SU-DHL-6 (cell line): Measurements from ENCODE around the gene SLC25A39.

Source experiments
- EZH2phosphoT487 ChIP-seq: fragments of 200-600 bp; sonication (generic), shearing (Covaris generic); conservative IDR thresholded peaks from 2 replicates; pipeline ENCODE4 v1.6.1; 2018; ENCODE audit warnings: mild to moderate bottlenecking, antibody characterized with exemption, low read length, moderate library complexity, mixed read lengths
- TF ChIP-seq, protein P1 (sequence below): fragments of 200-600 bp; sonication (generic); IDR thresholded peaks from one replicate; pipeline ENCODE4 v1.5.1; 2017; ENCODE audit warnings: antibody characterized with exemption, mild to moderate bottlenecking, low read length, moderate library complexity; ENCODE audit not compliant: insufficient read depth, poor library complexity, severe bottlenecking

DNA sequence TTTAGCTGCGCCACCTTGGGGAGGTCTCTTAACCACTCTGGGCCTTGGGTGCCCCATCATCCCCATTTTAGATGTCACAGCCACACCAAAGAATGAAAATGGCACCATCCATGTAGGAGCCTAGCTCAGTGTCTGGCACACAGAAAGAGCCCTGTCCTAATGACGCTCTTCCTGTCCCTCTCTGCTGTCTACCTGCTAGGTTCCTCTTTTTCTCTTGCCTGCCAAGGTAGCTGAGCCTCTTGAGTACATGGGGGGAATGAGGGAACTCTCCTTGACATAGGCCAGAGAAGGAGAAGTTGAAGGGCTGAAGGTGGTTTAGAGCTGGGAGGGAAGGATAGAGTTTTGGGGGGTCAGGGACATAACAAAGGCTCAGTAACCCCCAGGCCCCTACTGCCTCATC, 14.4 kb downstream of the SLC25A39 start:
- TF ChIP-seq, protein P1, sequence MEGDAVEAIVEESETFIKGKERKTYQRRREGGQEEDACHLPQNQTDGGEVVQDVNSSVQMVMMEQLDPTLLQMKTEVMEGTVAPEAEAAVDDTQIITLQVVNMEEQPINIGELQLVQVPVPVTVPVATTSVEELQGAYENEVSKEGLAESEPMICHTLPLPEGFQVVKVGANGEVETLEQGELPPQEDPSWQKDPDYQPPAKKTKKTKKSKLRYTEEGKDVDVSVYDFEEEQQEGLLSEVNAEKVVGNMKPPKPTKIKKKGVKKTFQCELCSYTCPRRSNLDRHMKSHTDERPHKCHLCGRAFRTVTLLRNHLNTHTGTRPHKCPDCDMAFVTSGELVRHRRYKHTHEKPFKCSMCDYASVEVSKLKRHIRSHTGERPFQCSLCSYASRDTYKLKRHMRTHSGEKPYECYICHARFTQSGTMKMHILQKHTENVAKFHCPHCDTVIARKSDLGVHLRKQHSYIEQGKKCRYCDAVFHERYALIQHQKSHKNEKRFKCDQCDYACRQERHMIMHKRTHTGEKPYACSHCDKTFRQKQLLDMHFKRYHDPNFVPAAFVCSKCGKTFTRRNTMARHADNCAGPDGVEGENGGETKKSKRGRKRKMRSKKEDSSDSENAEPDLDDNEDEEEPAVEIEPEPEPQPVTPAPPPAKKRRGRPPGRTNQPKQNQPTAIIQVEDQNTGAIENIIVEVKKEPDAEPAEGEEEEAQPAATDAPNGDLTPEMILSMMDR: no peak
- TF ChIP-seq EZH2phosphoT487: no peak
